SK-N-SH (cell line): Measurements from ENCODE around the gene SLCO4A1. TPM values are rescaled to one million over a fixed set of nuclear protein-coding genes. Genes with fewer than 3 reads are reported as not detected.

Source experiments
- CTCF ChIA-PET: fragments of 300-600, 350-600 bp; formaldehyde crosslinking; extraction: SDS; loops from one replicate; lab custom pipeline; 2021; lab: Yijun Ruan, JAX
- POLR2A ChIA-PET: fragments of 350-600 bp; sonication (Branson Sonifier 250); formaldehyde crosslinking; extraction: SDS; loops from one replicate; lab custom pipeline; 2020; ENCODE audit warnings: antibody characterized with exemption, inconsistent platforms; lab: Yijun Ruan, JAX
- DNase-seq: peaks from one replicate; pipeline ENCODE4 v3.0.0; 2012
- H2AFZ ChIP-seq: fragments of 200-600 bp; sonication (generic); 2 replicates; pipeline ENCODE4 v1.8.1; 2016; ENCODE audit warnings: antibody characterized with exemption, mild to moderate bottlenecking, low read depth
- H3F3A ChIP-seq: fragments of 200-600 bp; sonication (generic); replicated peaks from 2 replicates; pipeline ENCODE3; 2016; ENCODE audit warnings: antibody characterized with exemption, mild to moderate bottlenecking; ENCODE audit not compliant: insufficient read depth
- H3K27ac ChIP-seq, 2 experiments: fragments of 200-500 bp in 1 of 2; fragments of 200-600 bp in 1 of 2; sonication (Bioruptor generic) in 1 of 2; sonication (generic), shearing (Covaris generic) in 1 of 2; 2 replicates each; pipeline versions ENCODE4 v1.5.1 to v1.6.1; 2014 to 2016; ENCODE audit warnings: low read depth in 2 of 2, inconsistent platforms in 1 of 2, low read length in 1 of 2, mild to moderate bottlenecking in 1 of 2, mixed read lengths in 1 of 2
- H3K27me3 ChIP-seq: fragments of 200-600 bp; sonication (generic), shearing (Covaris generic); 2 replicates; pipeline ENCODE4 v1.6.1; 2016; ENCODE audit warnings: mixed run types; ENCODE audit not compliant: insufficient read depth
- H3K36me3 ChIP-seq, 2 experiments: fragments of 200-500 bp in 1 of 2; fragments of 200-600 bp in 1 of 2; sonication (Bioruptor generic) in 1 of 2; sonication (generic) in 1 of 2; replicated peaks in 1 of 2; 2 replicates each; pipeline versions ENCODE3 to v1.5.1; 2014 to 2016; ENCODE audit warnings: low read length in 1 of 2, mild to moderate bottlenecking in 1 of 2; ENCODE audit not compliant: insufficient read depth in 2 of 2, control insufficient read depth in 1 of 2
- H3K4me1 ChIP-seq, 2 experiments: fragments of 200-500 bp in 1 of 2; fragments of 200-600 bp in 1 of 2; sonication (Bioruptor generic) in 1 of 2; sonication (generic), shearing (Covaris generic) in 1 of 2; 2 replicates each; pipeline versions ENCODE4 v1.5.1 to v1.6.1; 2014 to 2016; ENCODE audit warnings: low read depth in 1 of 2, low read length in 1 of 2, mixed run types in 1 of 2; ENCODE audit not compliant: insufficient read depth in 2 of 2, control insufficient read depth in 1 of 2
- H3K4me2 ChIP-seq: fragments of 200-600 bp; sonication (generic), shearing (Covaris generic); 2 replicates; pipeline ENCODE4 v1.6.1; 2017; ENCODE audit warnings: mixed run types
- H3K4me3 ChIP-seq, 2 experiments: fragments of 200-500 bp in 1 of 2; fragments of 200-600 bp in 1 of 2; sonication (Bioruptor generic) in 1 of 2; sonication (generic), shearing (Covaris generic) in 1 of 2; 2 replicates each; pipeline versions ENCODE4 v1.5.1 to v1.8.1; 2014 to 2016; ENCODE audit warnings: low read depth in 2 of 2, inconsistent platforms in 1 of 2, low read length in 1 of 2, mild to moderate bottlenecking in 1 of 2, mixed read lengths in 1 of 2, moderate library complexity in 1 of 2
- H3K79me2 ChIP-seq: fragments of 200-600 bp; sonication (generic); 2 replicates; pipeline ENCODE4 v1.8.1; 2017; ENCODE audit warnings: mild to moderate bottlenecking; ENCODE audit not compliant: insufficient read depth
- H3K9ac ChIP-seq: fragments of 200-600 bp; sonication (generic); 2 replicates; pipeline ENCODE4 v1.6.1; 2017; ENCODE audit warnings: mixed run types
- H3K9me2 ChIP-seq: fragments of 200-600 bp; sonication (generic); 2 replicates; pipeline ENCODE4 v1.6.1; 2017; ENCODE audit warnings: mixed run types
- H3K9me3 ChIP-seq: fragments of 200-600 bp; sonication (generic); 2 replicates; pipeline ENCODE4 v1.6.1; 2017; ENCODE audit warnings: mixed run types, mild to moderate bottlenecking, moderate library complexity
- H4K20me1 ChIP-seq: fragments of 200-600 bp; sonication (generic); 2 replicates; pipeline ENCODE4 v1.6.1; 2017; ENCODE audit warnings: mild to moderate bottlenecking, mixed run types; ENCODE audit not compliant: insufficient read depth
- ELF1 ChIP-seq: IDR thresholded peaks from 2 replicates; pipeline ENCODE4 v1.4.0; 2012
- FOXJ3 ChIP-seq: sonication (generic); formaldehyde crosslinking; IDR thresholded peaks from 2 replicates; pipeline ENCODE4 v1.5.1; 2020; ENCODE audit warnings: mild to moderate bottlenecking, missing genetic modification reagents
- GATA2 ChIP-seq: sonication (generic); formaldehyde crosslinking; IDR thresholded peaks from 2 replicates; pipeline ENCODE4 v1.5.0; 2020; ENCODE audit warnings: mild to moderate bottlenecking, missing genetic modification reagents
- JUND ChIP-seq: IDR thresholded peaks from 2 replicates; pipeline ENCODE4 v1.4.0; 2012
- MEF2A ChIP-seq: IDR thresholded peaks from 2 replicates; pipeline ENCODE4 v1.4.0; 2012; ENCODE audit warnings: low read depth, borderline replicate concordance
- MXI1 ChIP-seq: IDR thresholded peaks from 2 replicates; pipeline ENCODE4 v1.6.1; 2012; ENCODE audit warnings: mild to moderate bottlenecking, low read depth, low read length, improper control_type of control experiment
- NFIC ChIP-seq: IDR thresholded peaks from 2 replicates; pipeline ENCODE4 v1.4.0; 2012; ENCODE audit warnings: borderline replicate concordance
- NRF1 ChIP-seq: IDR thresholded peaks from 2 replicates; pipeline ENCODE4 v1.6.1; 2012; ENCODE audit warnings: low read depth, mild to moderate bottlenecking, low read length
- RAD21 ChIP-seq: IDR thresholded peaks from 2 replicates; pipeline ENCODE4 v1.6.1; 2012; ENCODE audit warnings: mild to moderate bottlenecking, low read length
- REST ChIP-seq: IDR thresholded peaks from 2 replicates; pipeline ENCODE4 v1.6.1; 2012; ENCODE audit warnings: mild to moderate bottlenecking, low read depth, low read length, moderate library complexity
- SIN3A ChIP-seq: IDR thresholded peaks from 2 replicates; pipeline ENCODE4 v1.6.1; 2012; ENCODE audit warnings: low read depth, mild to moderate bottlenecking, low read length, moderate library complexity, borderline replicate concordance
- SMC3 ChIP-seq: IDR thresholded peaks from 2 replicates; pipeline ENCODE4 v1.6.1; 2012; ENCODE audit warnings: low read depth, low read length, improper control_type of control experiment
- TCF12 ChIP-seq: IDR thresholded peaks from 2 replicates; pipeline ENCODE4 v1.4.0; 2012
- TEAD4 ChIP-seq: IDR thresholded peaks from 2 replicates; pipeline ENCODE4 v1.4.0; 2012; ENCODE audit warnings: mild to moderate bottlenecking, borderline replicate concordance; ENCODE audit not compliant: insufficient read depth
- ZBTB33 ChIP-seq: IDR thresholded peaks from 2 replicates; pipeline ENCODE4 v1.4.0; 2012; ENCODE audit warnings: low read depth, borderline replicate concordance
- WGBS: methylation state at CpG from one replicate; pipeline ENCODE4 v1.1.6; 2017; ENCODE audit warnings: low lambda C conversion rate; 5-methylcytosine and 5-hydroxymethylcytosine counted together
- polyA plus RNA-seq, 3 experiments: library from polyadenylated mRNA; depleted of rRNA; stranded (reverse); fragments of >200 nt; gene quantifications; 2 replicates each; pipeline ENCODE4 v1.2.3, GENCODE V29; 2012
- TF ChIP-seq, protein P1 (sequence below): IDR thresholded peaks from 2 replicates; pipeline ENCODE4; 2012

SLCO4A1 gene
- polyA plus RNA-seq, 1 of the 3 experiments (the other 2 are of a cell fraction) = 0.33 TPM

DNA sequence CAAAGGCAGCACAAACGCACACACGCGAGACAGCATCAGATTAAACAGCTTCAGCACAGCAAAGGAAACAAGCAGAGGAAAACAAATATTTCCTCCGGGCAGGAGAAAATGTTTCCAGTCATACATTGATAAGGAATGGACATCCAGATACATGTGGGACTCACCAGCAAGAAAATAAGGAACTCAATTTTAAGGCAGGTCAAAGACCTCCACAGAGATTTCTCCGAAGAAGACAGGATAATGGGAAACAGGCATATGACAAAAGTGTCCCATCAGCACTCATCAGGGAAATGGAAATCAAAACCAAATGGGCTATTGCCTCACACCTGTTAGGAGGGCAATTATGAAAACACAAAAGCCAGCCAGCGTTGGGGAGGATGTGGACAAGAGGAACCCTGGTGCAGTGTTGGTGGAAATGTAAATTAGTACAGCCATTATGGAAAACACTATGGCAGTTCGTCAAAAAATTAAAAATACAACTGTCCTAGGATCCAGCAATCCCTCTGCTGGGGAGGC lies 9.7 kb upstream of the SLCO4A1 start (continued):
- no peak for TF ChIP-seq RAD21
- TF ChIP-seq REST = no peak
- no peak for TF ChIP-seq ELF1
- TF ChIP-seq SIN3A = no peak
- no peak for TF ChIP-seq JUND
- no peak for TF ChIP-seq NFIC
- no peak for TF ChIP-seq MXI1
- TF ChIP-seq TEAD4 = no peak

DNA sequence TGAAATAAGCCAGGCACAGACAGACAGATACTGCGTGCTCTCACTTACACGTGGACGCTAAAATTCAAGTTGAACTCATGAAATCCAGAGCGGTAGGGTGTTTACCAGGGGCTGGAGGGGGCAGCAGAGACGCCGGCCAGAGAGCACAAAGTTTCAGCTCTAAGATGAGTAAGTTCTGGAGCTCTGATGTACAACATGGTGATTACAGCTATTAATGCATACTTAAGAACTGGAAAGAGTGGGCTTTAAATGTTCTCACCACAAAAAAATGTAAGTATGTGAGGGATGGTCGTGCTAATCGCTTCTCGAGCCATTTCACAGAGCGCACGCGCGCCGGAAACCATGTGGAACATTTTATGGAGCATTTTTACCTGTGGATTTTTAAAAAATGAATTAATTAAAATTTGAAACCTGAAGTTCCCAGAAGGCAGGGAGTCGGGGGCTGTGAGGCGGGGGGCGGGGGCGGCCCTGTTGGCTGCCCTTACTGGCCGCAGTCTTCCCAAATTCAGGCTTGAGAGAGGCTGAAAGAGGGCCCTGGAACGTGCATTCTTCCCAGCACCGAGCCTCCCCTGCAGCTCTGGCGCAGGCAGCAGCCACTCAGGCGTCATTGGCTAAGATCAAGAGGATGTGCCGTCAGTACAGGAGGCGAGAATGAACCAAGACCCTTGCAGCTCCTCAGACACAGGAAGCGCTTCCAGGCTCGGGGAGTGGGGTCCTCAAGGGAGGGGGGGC lies 8.5 kb upstream of the SLCO4A1 start:
- no peak overlapping the region for H3K27ac ChIP-seq
- ChIA-PET POLR2A (interaction anchor here (0.6 to 1.3 kb wide), 2 partner anchors 8 to 446 kb away, joined by 3 to 4 read pairs; partner anchors contain the start of gene SLCO4A1), CTCF (interaction anchor here (0.6 to 2.8 kb wide), 7 partner anchors 14 to 224 kb away, joined by 3 to 16 read pairs (median 3); no protein-coding TSS in a partner anchor)
- peaks cover 11% of the 10 kb centered on the region for H3K27me3 ChIP-seq
- 74% methylated on average over 21 of the region's 27 CpGs for WGBS
- no peak overlapping the region for H3K4me3 ChIP-seq
- no peak overlapping the region for H2AFZ ChIP-seq
- TF ChIP-seq MXI1 (no peak), SMC3 (no peak), TCF12 (no peak), ELF1 (no peak), ZBTB33 (no peak), RAD21 (no peak), REST (no peak), MEF2A (no peak), NRF1 (no peak), GATA2 (CRISPR knock-in tag) (no peak), FOXJ3 (CRISPR knock-in tag) (no peak)
- TF ChIP-seq, protein P1, sequence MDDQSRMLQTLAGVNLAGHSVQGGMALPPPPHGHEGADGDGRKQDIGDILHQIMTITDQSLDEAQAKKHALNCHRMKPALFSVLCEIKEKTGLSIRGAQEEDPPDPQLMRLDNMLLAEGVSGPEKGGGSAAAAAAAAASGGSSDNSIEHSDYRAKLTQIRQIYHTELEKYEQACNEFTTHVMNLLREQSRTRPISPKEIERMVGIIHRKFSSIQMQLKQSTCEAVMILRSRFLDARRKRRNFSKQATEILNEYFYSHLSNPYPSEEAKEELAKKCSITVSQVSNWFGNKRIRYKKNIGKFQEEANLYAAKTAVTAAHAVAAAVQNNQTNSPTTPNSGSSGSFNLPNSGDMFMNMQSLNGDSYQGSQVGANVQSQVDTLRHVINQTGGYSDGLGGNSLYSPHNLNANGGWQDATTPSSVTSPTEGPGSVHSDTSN = no peak
- DNase-seq = no peak
- no peaks in the 10 kb centered on the region for H3F3A ChIP-seq
- no peaks in the 10 kb centered on the region for H3K9me2 ChIP-seq
- no peak overlapping the region for H3K9ac ChIP-seq
- no peak overlapping the region for H3K4me2 ChIP-seq
- H4K20me1 ChIP-seq = no peaks in the 10 kb centered on the region
- no peaks in the 10 kb centered on the region for H3K9me3 ChIP-seq
- H3K4me1 ChIP-seq = peaks cover 0 to 52% of the 10 kb centered on the region in 2 experiments; a peak in 2 of 4 replicates
- H3K36me3 ChIP-seq = no peaks in the 10 kb centered on the region
- H3K79me2 ChIP-seq = no peaks in the 10 kb centered on the region
